Left renal pelvis (tissue), 4 donors: ENCODE results near the gene SLC36A1. TPM values are rescaled to one million over a fixed set of nuclear protein-coding genes. Genes with fewer than 3 reads are reported as not detected.

Experiments used
- DNase-seq, 4 donors: peaks; one replicate each; pipeline ENCODE4 v3.0.0-alpha.2; 2013; ENCODE audit warnings: low read depth in 4 of 4, low spot score in 3 of 4
- polyA plus RNA-seq, 4 donors: library from polyadenylated mRNA; unstranded; fragments of 120-200 nt; gene quantifications; one replicate each; pipeline ENCODE4 v1.2.1, GENCODE V29; 2013; ENCODE audit not compliant: insufficient read length in 4 of 4

SLC36A1 gene
- polyA plus RNA-seq, 4 donors = 7.5 to 8.7 (median 7.6) TPM

DNA sequence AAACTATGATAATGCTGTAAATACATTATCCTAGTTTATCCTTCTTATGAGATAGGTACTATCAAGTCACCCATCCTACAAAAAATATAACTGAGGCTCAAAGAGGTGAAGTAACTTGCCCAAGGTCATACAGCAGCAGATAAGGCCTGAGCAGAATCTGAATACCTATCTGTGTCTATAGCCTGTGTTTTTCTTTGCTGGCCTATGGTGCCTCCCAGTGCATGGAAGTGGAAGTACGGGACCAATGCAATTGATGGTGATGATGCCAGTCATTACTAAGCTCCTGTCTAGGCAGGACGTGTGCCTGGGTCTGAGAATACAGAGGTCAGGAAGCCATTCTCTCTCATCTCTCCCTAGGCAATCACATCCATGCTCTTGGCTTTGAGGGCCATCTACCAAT is 75.9 kb downstream of the SLC36A1 start:
- DNase-seq = no peak

DNA sequence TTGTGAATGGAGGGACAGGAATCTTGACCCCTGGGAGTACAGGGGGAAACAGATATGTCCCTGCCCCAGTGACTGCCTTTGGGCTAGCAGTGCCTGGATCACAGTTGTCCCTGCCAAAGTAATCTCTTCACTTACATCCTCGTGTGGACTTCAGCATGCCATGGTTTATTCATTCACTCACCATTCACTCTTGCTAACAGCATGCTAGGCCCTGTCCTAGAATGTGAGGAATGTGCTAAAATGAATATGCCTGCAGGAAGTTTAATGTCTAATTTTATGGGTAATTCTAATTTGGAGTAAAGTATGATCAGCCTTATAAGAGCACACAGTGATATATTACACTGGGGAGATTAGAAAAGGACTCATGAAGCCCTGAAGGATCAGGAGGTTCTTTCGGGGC is 80.8 kb downstream of the SLC36A1 start:
- no peak for DNase-seq

DNA sequence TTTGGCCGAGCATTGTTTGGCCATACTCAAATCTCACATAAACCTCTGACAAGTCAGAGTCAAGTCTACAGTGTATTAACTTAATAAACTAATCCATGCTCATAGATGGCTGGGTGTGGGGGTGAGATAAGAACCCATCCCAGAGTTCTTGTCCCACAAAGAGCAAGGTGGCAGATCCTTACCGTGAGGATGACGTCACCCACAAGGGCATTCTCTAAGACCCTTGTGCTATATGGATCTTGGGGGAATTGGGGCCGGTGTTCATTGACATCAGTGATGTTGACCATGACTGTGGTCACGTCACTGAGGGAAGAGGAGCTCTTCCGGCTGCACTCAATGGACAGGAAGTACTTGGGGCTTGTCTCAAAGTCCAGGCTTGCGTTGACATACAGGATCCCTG is 81.6 kb downstream of the SLC36A1 start:
- no peak for DNase-seq

DNA sequence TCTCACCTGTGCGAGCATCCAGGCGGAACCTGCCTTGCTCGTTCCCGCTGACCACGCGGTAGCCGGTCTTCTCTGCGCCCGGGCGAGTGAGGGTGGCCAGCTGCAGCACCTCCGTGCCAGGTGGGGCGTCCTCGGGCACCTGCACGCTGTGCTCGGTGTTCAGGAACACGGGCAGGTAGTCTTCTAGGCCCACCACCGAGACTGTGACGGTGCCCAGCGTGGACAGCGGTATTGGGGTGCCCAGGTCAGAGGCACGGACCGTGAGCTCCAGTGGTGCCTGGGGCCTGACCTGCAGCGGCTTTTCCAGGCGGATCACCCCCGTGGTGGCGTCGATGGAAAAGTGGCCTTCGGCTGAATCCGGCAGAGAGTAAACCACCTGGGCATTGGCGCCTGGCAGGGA is 84.2 kb downstream of the SLC36A1 start:
- DNase-seq = no peak

DNA sequence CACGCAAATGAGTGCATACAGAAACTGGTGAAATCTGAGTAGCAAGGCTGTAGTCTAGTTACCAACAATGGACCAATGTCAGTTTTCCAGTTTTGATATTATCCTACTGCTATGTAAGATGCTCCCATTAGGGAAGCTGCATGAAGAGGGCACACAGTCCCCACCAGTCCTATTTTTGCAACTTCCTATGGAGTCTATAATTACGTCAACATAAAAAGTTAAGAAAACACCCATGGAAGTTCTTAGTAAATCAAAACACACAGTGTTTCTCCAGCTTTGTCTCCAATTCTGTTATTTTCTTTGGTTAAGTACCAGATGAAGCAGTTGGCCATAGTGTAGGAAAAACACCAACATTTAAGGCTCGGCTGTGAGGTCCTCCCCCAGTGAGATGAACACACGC is 85.0 kb downstream of the SLC36A1 start:
- DNase-seq = no peak

DNA sequence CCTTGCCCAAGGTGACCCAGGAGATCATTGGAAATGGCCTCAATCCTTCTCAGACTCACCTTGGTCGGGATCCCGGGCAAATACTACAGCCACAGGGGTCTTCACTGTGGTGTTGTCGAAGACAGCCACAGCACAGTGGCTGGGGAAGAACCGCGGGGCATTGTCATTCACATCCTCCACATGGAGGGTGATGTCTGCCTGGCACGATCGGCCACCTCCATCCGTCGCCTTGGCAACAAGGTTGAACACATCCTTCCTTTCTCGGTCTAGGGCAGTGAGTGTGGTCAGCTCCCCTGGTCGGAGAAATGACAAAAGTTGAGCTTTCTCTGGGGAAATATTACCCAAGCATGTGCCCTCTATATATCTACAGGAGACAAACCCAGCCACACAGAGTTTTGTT is 86.9 kb downstream of the SLC36A1 start:
- DNase-seq = no peak

DNA sequence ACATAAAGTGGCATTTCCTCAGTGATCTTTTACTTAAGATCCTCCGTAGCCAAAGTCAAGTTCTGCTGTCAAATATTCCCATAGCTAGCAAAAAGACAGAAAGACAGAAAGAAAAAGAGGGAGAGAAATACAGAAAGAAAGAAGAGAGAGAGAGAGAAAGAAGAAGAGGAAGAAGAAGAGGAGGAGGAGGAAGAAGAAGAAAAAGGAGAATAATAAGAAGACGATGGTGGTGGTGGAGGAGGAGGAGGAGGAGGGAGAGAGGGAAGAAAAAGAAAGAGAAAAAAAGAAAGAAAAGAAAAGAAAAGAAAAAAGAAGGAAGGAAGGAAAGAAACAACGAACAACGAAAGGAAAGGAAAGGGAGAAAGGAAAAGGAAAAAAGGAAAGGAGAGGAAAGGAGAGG is 89.6 kb downstream of the SLC36A1 start:
- DNase-seq = no peak

DNA sequence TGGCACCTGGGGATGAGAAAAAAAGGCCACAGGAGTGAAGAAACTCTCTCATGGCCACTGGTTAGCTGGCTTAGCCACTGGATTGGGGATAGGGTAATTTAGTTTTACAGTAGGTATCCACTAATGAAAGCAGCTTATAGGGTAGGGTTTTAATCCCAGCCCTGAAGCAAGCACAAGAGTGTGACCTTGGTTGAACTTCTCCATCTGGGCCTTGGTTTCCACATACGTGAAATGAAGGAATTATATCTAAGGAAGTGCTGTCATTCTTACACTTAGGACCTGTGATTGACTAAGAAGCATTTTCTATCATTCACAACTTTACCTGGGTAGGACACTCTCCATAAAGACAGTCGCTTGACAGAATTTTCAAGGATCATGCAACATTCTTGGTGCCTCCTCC is 94.2 kb downstream of the SLC36A1 start:
- DNase-seq = no peak

Other genes starting within 250 kb of the SLC36A1 start
- gene CCDC69, start 223.5 kb upstream of the SLC36A1 start, polyA plus RNA-seq = 1 to 10 TPM; 3.5 to 5.3 (median 4.9) TPM
- 10 to 100 TPM; 30.3 to 44.2 (median 31.7) TPM for gene GM2A, start 194.4 kb upstream of the SLC36A1 start, polyA plus RNA-seq
- gene SLC36A3, start 143.8 kb upstream of the SLC36A1 start, polyA plus RNA-seq = not detected
- gene SLC36A2, start 100.0 kb upstream of the SLC36A1 start, polyA plus RNA-seq = 1 to 10 TPM in 3 of 4 donors, under 1 TPM in 1; 0.20 to 8.9 (median 6.6) TPM
- gene FAT2, start 143.7 kb downstream of the SLC36A1 start, polyA plus RNA-seq = 10 to 100 TPM in 1 of 4 donors, 1 to 10 TPM in 2, under 1 TPM in 1; 0.16 to 11.2 (median 7.3) TPM
- 1,000 to 10,000 TPM; 1,904 to 8,726 (median 2,831) TPM for gene SPARC, start 239.3 kb downstream of the SLC36A1 start, polyA plus RNA-seq